A673 (cell line): ENCODE measurements around the gene EPRS1. TPM values are rescaled to one million over a fixed set of nuclear protein-coding genes. Genes with fewer than 3 reads are reported as not detected.

Source experiments
- BruUV-seq: library from RNA; stranded (reverse); fragments of 400-500 nt; replicated peaks from 2 replicates; lab custom pipeline; 2021; lab: Mats Ljungman, UMichigan
- CTCF ChIA-PET: fragments of 300-600 bp; sonication (Branson Sonifier 250); formaldehyde crosslinking; loops from one replicate; lab custom pipeline; 2022; ENCODE audit warnings: antibody characterized with exemption; lab: Charles Lee
- POLR2A ChIA-PET: fragments of 300-600 bp; sonication (Branson Sonifier 250); formaldehyde crosslinking; loops from one replicate; lab custom pipeline; 2022; ENCODE audit warnings: antibody characterized with exemption; ENCODE audit not compliant: low non-redundant PET; lab: Charles Lee
- DNase-seq: peaks from one replicate; pipeline ENCODE4 v3.0.0-alpha.2; 2015; ENCODE audit warnings: low spot score
- H3K27ac ChIP-seq: fragments of 200-600 bp; sonication (generic); 2 replicates; pipeline ENCODE4 v1.5.1; 2016; ENCODE audit warnings: mixed run types, low read depth, mild to moderate bottlenecking, mixed read lengths, antibody characterized with exemption, low read length; ENCODE audit not compliant: poor library complexity, severe bottlenecking
- H3K27me3 ChIP-seq: fragments of 200-600 bp; sonication (generic); replicated peaks from 2 replicates; pipeline ENCODE4 v1.6.1; 2017; ENCODE audit warnings: mixed run types, low read depth, mild to moderate bottlenecking, mixed read lengths, antibody characterized with exemption, low read length; ENCODE audit not compliant: insufficient read depth, poor library complexity
- H3K36me3 ChIP-seq: fragments of 200-600 bp; sonication (generic); 2 replicates; pipeline ENCODE4 v1.6.1; 2016; ENCODE audit warnings: mixed run types, mild to moderate bottlenecking, mixed read lengths, antibody characterized with exemption, low read length; ENCODE audit not compliant: insufficient read depth, poor library complexity, severe bottlenecking
- H3K4me1 ChIP-seq: fragments of 200-600 bp; sonication (generic); 2 replicates; pipeline ENCODE4 v1.6.1; 2017; ENCODE audit warnings: mixed run types, mild to moderate bottlenecking, mixed read lengths, antibody characterized with exemption, low read length; ENCODE audit not compliant: insufficient read depth, poor library complexity, severe bottlenecking
- H3K4me3 ChIP-seq: fragments of 200-600 bp; sonication (generic); 2 replicates; pipeline ENCODE4 v1.5.1; 2016; ENCODE audit warnings: low read depth, mixed run types, mild to moderate bottlenecking, mixed read lengths, low read length; ENCODE audit not compliant: poor library complexity, severe bottlenecking
- H3K9me3 ChIP-seq: fragments of 200-600 bp; sonication (generic); 2 replicates; pipeline ENCODE4 v1.6.1; 2016; ENCODE audit warnings: mixed run types, low read depth, mild to moderate bottlenecking, mixed read lengths, antibody characterized with exemption, low read length; ENCODE audit not compliant: poor library complexity, severe bottlenecking
- EZH2 ChIP-seq: fragments of 200-600 bp; sonication (generic); IDR thresholded peaks from 2 replicates; pipeline ENCODE4 v1.6.1; 2017; ENCODE audit warnings: borderline replicate concordance, low read depth, mild to moderate bottlenecking, mixed read lengths, antibody characterized with exemption, low read length; ENCODE audit not compliant: poor library complexity, severe bottlenecking
- intact Hi-C: fragments of 100-400 bp; cut with micrococcal nuclease; formaldehyde crosslinking; loops from one replicate; pipeline ENCODE4 v1.10.0; 2022; ENCODE audit not compliant: unreplicated experiment
- total RNA-seq: library from RNA; stranded (reverse); gene quantifications from 2 replicates; pipeline ENCODE4 v1.2.3, GENCODE V29; 2021
- TF ChIP-seq, protein P1 (sequence below): fragments of 300-800, 200-600 bp; sonication (generic); conservative IDR thresholded peaks from 2 replicates; pipeline ENCODE4 v1.5.1; 2017; ENCODE audit warnings: low read depth, mild to moderate bottlenecking, antibody characterized with exemption, low read length, moderate library complexity, mixed read lengths

Gene EPRS1
- total RNA-seq, 1 experiment from 2014 or later = 138 TPM

DNA sequence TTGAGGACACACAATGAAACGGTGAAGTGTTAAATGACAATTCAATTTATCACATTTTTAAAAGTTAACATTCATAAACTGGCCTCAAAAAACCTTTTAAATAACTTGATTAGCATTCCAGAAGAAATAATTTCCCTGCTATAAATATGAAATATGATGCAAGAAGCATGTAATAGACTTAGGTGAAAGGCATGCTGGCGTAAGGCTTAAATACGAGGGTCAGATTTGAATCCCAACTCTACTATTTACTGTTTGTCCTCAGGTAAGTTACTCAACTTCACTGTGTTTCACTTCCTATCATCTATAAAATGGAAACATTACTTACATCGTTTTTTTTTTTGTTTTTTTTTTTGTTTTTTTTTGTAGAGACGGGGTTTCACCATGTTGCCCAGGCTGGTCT, 40.8 kb downstream of the EPRS1 start:
- intact Hi-C loops = no loop called here
- ChIA-PET CTCF (no interaction called here), POLR2A (no interaction called here)
- Histone ChIP-seq H3K9me3 (no peaks in the 10 kb centered on the region), H3K27ac (no peak overlapping the region), H3K4me1 (no peaks in the 10 kb centered on the region), H3K4me3 (no peak overlapping the region), H3K27me3 (no peaks in the 10 kb centered on the region), H3K36me3 (peaks cover 63% of the 10 kb centered on the region)
- TF ChIP-seq, protein P1, sequence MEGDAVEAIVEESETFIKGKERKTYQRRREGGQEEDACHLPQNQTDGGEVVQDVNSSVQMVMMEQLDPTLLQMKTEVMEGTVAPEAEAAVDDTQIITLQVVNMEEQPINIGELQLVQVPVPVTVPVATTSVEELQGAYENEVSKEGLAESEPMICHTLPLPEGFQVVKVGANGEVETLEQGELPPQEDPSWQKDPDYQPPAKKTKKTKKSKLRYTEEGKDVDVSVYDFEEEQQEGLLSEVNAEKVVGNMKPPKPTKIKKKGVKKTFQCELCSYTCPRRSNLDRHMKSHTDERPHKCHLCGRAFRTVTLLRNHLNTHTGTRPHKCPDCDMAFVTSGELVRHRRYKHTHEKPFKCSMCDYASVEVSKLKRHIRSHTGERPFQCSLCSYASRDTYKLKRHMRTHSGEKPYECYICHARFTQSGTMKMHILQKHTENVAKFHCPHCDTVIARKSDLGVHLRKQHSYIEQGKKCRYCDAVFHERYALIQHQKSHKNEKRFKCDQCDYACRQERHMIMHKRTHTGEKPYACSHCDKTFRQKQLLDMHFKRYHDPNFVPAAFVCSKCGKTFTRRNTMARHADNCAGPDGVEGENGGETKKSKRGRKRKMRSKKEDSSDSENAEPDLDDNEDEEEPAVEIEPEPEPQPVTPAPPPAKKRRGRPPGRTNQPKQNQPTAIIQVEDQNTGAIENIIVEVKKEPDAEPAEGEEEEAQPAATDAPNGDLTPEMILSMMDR = no peak
- TF ChIP-seq EZH2 = no peak
- BruUV-seq = no TSS peak
- no peak for DNase-seq

DNA sequence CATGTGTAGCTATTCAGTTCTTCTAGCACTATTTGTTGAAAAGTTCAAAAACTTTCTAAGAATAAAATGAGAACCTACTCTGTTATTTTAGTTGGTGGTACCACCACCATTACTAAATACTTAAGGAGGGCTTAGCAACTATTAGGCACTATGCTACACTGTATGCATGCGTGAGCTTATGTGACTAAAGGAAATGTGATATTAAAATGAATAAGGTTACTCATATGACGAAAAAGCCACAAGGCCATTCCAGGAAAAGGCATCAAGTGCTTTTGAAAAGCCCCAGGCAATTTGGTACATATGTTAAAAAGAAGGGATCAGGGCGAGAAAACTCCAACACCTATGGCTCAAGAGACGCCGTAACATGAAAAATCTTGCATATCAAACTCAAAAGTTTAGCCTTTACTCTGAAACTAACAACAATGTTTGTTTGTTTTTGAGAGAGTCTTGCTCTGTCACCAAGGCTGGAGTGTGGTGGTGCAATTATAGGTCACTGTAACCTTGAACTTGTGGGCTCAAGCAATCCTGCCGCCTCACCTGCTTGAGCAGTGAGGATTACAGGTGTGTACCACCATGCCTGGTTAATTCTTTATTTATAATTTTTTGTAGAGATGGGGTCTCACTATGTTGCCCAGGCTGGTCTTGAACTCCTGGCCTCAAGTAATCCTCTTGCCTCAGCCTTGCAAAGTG, 42.5 kb downstream of the EPRS1 start:
- POLR2A ChIA-PET = no interaction called here

DNA sequence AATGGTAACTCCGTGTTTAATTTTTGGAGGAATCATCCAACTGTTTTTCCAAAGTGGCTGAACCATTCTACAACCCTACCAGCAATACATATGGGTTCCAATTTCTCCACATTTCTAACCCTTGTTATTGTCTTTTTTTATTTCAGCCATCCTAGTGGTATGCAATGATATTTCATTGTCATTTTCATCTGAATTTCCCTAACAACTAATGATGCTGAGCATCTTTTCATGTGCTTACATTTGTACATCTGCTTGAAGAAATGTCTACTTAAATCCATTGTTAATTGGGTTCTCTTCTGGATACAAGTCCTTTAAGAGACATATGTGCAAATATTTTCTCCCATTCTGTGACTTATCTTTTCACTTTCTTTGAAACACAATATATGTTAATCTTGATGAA, 43.3 kb downstream of the EPRS1 start:
- TF ChIP-seq, protein P1 = no peak
- TF ChIP-seq EZH2 = no peak
- Histone ChIP-seq H3K4me3 (no peak overlapping the region), H3K9me3 (no peaks in the 10 kb centered on the region), H3K4me1 (no peaks in the 10 kb centered on the region), H3K36me3 (peaks cover 68% of the 10 kb centered on the region), H3K27ac (no peak overlapping the region), H3K27me3 (no peaks in the 10 kb centered on the region)
- DNase-seq = no peak
- intact Hi-C loops = no loop called here
- no TSS peak for BruUV-seq
- ChIA-PET CTCF (no interaction called here), POLR2A (no interaction called here)

More for the DNA sequence above, 42.5 kb downstream of the EPRS1 start:
- H3K36me3 ChIP-seq = peaks cover 62% of the 10 kb centered on the region
- TF ChIP-seq EZH2 = no peak
- TF ChIP-seq, protein P1 = no peak
- DNase-seq = no peak
- H3K27me3 ChIP-seq = no peaks in the 10 kb centered on the region
- intact Hi-C loops = no loop called here
- no peaks in the 10 kb centered on the region for H3K4me1 ChIP-seq
- no peaks in the 10 kb centered on the region for H3K9me3 ChIP-seq
- H3K4me3 ChIP-seq = no peak overlapping the region
- BruUV-seq = no TSS peak
- CTCF ChIA-PET = no interaction called here
- no peak overlapping the region for H3K27ac ChIP-seq
